Mesothelial cell of epicardium (in vitro differentiated cells): ENCODE data around the gene TNRC18. TPM values are rescaled to one million over a fixed set of nuclear protein-coding genes. Genes with fewer than 3 reads are reported as not detected.

Experiments
- DNase-seq, 2 experiments: peaks; one replicate each; pipeline ENCODE4 v3.0.0; 2021; ENCODE audit warnings: low spot score in 2 of 2; ENCODE audit not compliant: unreplicated experiment in 2 of 2
- H3K27ac Mint-ChIP-seq: 2 replicates; pipeline ENCODE4 v1.8.0; 2021; ENCODE audit warnings: mixed read lengths
- H3K27me3 Mint-ChIP-seq: 2 replicates; pipeline ENCODE4 v1.8.0; 2021; ENCODE audit warnings: low read depth, mixed read lengths
- H3K36me3 Mint-ChIP-seq: 2 replicates; pipeline ENCODE4 v1.8.0; 2021; ENCODE audit warnings: mixed read lengths
- H3K4me1 Mint-ChIP-seq: 2 replicates; pipeline ENCODE4 v1.8.0; 2021; ENCODE audit warnings: mixed read lengths
- H3K4me3 Mint-ChIP-seq: 2 replicates; pipeline ENCODE4 v1.8.0; 2021; ENCODE audit warnings: mild to moderate bottlenecking, moderate library complexity, mixed read lengths
- H3K9me3 Mint-ChIP-seq: 2 replicates; pipeline ENCODE4 v1.8.0; 2021; ENCODE audit warnings: mixed read lengths
- total RNA-seq: library from RNA; stranded (reverse); gene quantifications from 3 replicates; pipeline ENCODE4 v1.2.1, GENCODE V29; 2021
- TF ChIP-seq, protein P1 (sequence below): fragments of 200-600 bp; sonication (generic); IDR thresholded peaks from one replicate; pipeline ENCODE4 v1.5.0; 2021; ENCODE audit warnings: antibody characterized with exemption; ENCODE audit not compliant: unreplicated experiment

Gene TNRC18
- total RNA-seq, 1 donor from 2014 or later = 171 TPM

DNA sequence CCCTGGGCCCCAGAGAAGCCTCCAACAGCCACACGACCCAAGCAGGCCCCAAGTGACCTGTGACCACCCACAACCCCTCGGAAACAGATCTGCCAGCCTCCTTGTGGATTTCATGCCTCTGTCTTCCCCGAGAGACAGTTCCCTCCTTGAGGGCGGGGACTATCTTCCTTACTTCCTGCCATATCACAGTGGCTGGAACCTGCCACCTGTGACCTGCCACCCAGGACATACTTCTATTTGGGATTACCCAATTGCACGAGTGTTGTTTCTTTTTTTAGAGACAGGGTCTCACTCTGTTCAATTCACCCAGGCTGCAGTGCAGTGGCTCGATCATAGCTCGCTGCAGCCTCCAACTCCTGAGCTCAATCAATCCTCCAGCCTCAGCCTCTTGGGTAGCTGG, 25.9 kb downstream of the TNRC18 start:
- H3K36me3 Mint-ChIP-seq = peaks cover 23% of the 10 kb centered on the region
- H3K27ac Mint-ChIP-seq = peak overlapping the region; percentile 81
- H3K9me3 Mint-ChIP-seq = peaks cover 3% of the 10 kb centered on the region
- H3K4me3 Mint-ChIP-seq = no peak overlapping the region
- DNase-seq = no peak
- H3K4me1 Mint-ChIP-seq = no peaks in the 10 kb centered on the region
- TF ChIP-seq, protein P1, sequence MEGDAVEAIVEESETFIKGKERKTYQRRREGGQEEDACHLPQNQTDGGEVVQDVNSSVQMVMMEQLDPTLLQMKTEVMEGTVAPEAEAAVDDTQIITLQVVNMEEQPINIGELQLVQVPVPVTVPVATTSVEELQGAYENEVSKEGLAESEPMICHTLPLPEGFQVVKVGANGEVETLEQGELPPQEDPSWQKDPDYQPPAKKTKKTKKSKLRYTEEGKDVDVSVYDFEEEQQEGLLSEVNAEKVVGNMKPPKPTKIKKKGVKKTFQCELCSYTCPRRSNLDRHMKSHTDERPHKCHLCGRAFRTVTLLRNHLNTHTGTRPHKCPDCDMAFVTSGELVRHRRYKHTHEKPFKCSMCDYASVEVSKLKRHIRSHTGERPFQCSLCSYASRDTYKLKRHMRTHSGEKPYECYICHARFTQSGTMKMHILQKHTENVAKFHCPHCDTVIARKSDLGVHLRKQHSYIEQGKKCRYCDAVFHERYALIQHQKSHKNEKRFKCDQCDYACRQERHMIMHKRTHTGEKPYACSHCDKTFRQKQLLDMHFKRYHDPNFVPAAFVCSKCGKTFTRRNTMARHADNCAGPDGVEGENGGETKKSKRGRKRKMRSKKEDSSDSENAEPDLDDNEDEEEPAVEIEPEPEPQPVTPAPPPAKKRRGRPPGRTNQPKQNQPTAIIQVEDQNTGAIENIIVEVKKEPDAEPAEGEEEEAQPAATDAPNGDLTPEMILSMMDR = no peak
- H3K27me3 Mint-ChIP-seq = no peaks in the 10 kb centered on the region

DNA sequence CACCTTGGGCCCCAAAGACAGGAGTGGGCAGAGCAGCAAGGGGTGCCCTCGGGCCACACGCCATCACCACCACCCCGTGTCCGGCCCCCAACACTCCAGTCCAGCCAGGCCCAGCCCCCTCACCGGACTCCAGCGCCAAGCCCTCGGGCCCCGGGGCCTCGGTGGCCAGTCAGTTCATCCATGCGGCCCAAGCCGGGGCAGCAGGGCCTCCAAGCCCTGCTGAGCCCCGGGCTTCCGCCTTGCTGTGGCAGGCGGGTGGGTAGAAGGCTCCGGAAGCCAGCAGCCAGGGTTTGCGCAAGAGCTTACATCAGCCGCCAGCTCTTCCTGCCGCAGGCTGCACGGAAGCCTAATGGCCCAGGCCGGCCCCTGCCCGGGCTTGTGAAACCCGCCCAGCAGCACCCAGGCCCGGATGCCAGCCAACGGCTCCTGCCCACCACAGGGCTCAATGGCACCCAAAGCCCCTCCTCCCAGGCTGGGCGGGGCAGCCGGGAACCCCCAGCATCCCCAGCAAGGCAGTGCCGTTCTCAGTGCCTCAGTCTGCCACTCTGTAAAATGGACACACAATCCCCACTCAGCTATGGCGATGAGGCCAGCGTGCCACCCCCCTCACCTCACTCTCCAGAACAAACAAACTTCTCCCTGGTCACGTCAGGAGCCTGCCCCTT, 26.5 kb downstream of the TNRC18 start:
- H3K27ac Mint-ChIP-seq = peak overlapping the region; percentile 81
- H3K4me3 Mint-ChIP-seq = no peak overlapping the region
- no peaks in the 10 kb centered on the region for H3K4me1 Mint-ChIP-seq
- TF ChIP-seq, protein P1 = no peak
- H3K27me3 Mint-ChIP-seq = no peaks in the 10 kb centered on the region
- H3K9me3 Mint-ChIP-seq = peaks cover 3% of the 10 kb centered on the region
- peaks cover 25% of the 10 kb centered on the region for H3K36me3 Mint-ChIP-seq
- DNase-seq = no peak

GRCh38 chr7:5396542-5396941, 27.1 kb downstream of the TNRC18 start:
- DNase-seq = no peak
- H3K27ac Mint-ChIP-seq = no peak overlapping the region

DNA sequence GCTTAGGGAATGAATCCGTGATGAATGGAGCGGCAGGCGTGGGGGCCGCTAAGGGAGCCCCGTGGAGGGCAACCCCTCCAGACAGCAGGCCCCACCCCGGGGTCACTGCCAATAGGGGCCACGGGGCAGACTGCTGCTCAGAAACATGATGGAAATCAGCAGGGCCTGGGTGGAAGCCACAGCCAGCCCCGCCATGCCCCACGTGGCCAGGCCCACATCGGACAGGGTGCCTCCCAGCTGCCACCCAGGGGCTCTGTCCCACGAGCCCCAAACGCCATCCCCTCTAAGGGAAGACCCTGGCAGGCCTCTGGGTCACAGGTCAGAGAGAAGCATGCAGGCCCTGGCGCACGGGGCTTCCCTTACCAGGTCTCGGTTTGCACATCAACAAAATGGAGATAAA, 28.4 kb downstream of the TNRC18 start:
- no peaks in the 10 kb centered on the region for H3K27me3 Mint-ChIP-seq
- no peak overlapping the region for H3K4me3 Mint-ChIP-seq
- DNase-seq = no peak
- no peaks in the 10 kb centered on the region for H3K9me3 Mint-ChIP-seq
- H3K27ac Mint-ChIP-seq = no peak overlapping the region
- TF ChIP-seq, protein P1 = no peak
- peaks cover 25% of the 10 kb centered on the region for H3K36me3 Mint-ChIP-seq
- no peaks in the 10 kb centered on the region for H3K4me1 Mint-ChIP-seq

More at GRCh38 chr7:5396542-5396941, 27.1 kb downstream of the TNRC18 start:
- TF ChIP-seq, protein P1 = no peak
- Mint-ChIP-seq H3K4me3 (no peak overlapping the region), H3K27me3 (no peaks in the 10 kb centered on the region), H3K9me3 (peaks cover 3% of the 10 kb centered on the region), H3K4me1 (no peaks in the 10 kb centered on the region), H3K36me3 (peaks cover 24% of the 10 kb centered on the region)

GRCh38 chr7:5394264-5395105, 29.1 kb downstream of the TNRC18 start:
- no peak overlapping the region for H3K4me3 Mint-ChIP-seq
- no peak overlapping the region for H3K27ac Mint-ChIP-seq
- TF ChIP-seq, protein P1 = no peak
- no peaks in the 10 kb centered on the region for H3K9me3 Mint-ChIP-seq
- DNase-seq = no peak
- no peaks in the 10 kb centered on the region for H3K4me1 Mint-ChIP-seq
- peaks cover 31% of the 10 kb centered on the region for H3K36me3 Mint-ChIP-seq
- no peaks in the 10 kb centered on the region for H3K27me3 Mint-ChIP-seq
